Glutamatergic neuron (in vitro differentiated cells): ENCODE measurements around the gene HNRNPK. TPM values are rescaled to one million over a fixed set of nuclear protein-coding genes. Genes with fewer than 3 reads are reported as not detected.
A peak's percentile ranks its signal among the peaks of the same experiment; 100 is the strongest.

Experiments
- DNase-seq: peaks from one replicate; pipeline ENCODE4 v3.0.0; 2022
- H3K27ac Mint-ChIP-seq: one replicate; pipeline ENCODE4 v1.8.0; 2020; ENCODE audit warnings: mild to moderate bottlenecking, mixed read lengths, inconsistent platforms; ENCODE audit not compliant: unreplicated experiment
- H3K27me3 Mint-ChIP-seq: one replicate; pipeline ENCODE4 v1.8.0; 2020; ENCODE audit warnings: mild to moderate bottlenecking, moderate library complexity, mixed read lengths, inconsistent platforms; ENCODE audit not compliant: unreplicated experiment
- H3K36me3 Mint-ChIP-seq: one replicate; pipeline ENCODE4 v1.8.0; 2020; ENCODE audit warnings: mild to moderate bottlenecking, mixed read lengths, inconsistent platforms; ENCODE audit not compliant: unreplicated experiment
- H3K4me1 Mint-ChIP-seq: one replicate; pipeline ENCODE4 v1.8.0; 2020; ENCODE audit warnings: mild to moderate bottlenecking, low read depth, mixed read lengths, inconsistent platforms; ENCODE audit not compliant: unreplicated experiment
- H3K4me3 Mint-ChIP-seq: one replicate; pipeline ENCODE4 v1.8.0; 2020; ENCODE audit warnings: mild to moderate bottlenecking, mixed read lengths, inconsistent platforms; ENCODE audit not compliant: unreplicated experiment
- H3K9me3 Mint-ChIP-seq: one replicate; pipeline ENCODE4 v1.8.0; 2020; ENCODE audit warnings: mild to moderate bottlenecking, moderate library complexity, mixed read lengths, inconsistent platforms; ENCODE audit not compliant: unreplicated experiment
- CTCF ChIP-seq: fragments of 200-600 bp; sonication (generic); IDR thresholded peaks from one replicate; pipeline ENCODE4 v1.5.0; 2021; ENCODE audit not compliant: partially characterized antibody, unreplicated experiment
- long read RNA-seq: library from polyadenylated mRNA; unstranded; transcript quantifications from one replicate; pipeline ENCODE4 v2.0.0, GENCODE V29; 2020; ENCODE audit not compliant: unreplicated experiment
- total RNA-seq: library from RNA; stranded (reverse); fragmentation: NEBNext Ultra II Directional; extraction: Animal tissue kit (Norgen Biotek cat#: 25700); gene quantifications from one replicate; pipeline ENCODE4 v1.2.1, GENCODE V29; 2021; ENCODE audit not compliant: unreplicated experiment

The HNRNPK gene
- 763 TPM for total RNA-seq
- long read RNA-seq, partial matches to known transcripts = 8 of 293 reads
- long read RNA-seq, other reads (novel, unspliced or antisense) = 285 of 293 reads

- Mint-ChIP-seq H3K36me3 (no peaks in the 10 kb centered on the region), H3K27me3 (peaks cover 16% of the 10 kb centered on the region), H3K4me3 (peak within 1 kb of the TSS; percentile 99), H3K9me3 (peaks cover 16% of the 10 kb centered on the region), H3K27ac (peak within 1 kb of the TSS; percentile 100), H3K4me1 (peaks cover 34% of the 10 kb centered on the region)
- DNase-seq = peak; percentile 100
- TF ChIP-seq CTCF = no peak
Observed at GRCh38 chr9:83979812-83980394, at the start of gene HNRNPK. Gene HNRNPK, minus strand, starts transcription at chr9:83980215. Its CDS starts 1,963 bp downstream, at chr9:83978252.

GRCh38 chr9:84027201-84027600 is 47.2 kb upstream of the HNRNPK start:
- H3K27me3 Mint-ChIP-seq = no peaks in the 10 kb centered on the region
- H3K36me3 Mint-ChIP-seq = no peaks in the 10 kb centered on the region
- no peak overlapping the region for H3K4me3 Mint-ChIP-seq
- H3K9me3 Mint-ChIP-seq = no peaks in the 10 kb centered on the region
- H3K27ac Mint-ChIP-seq = no peak overlapping the region
- TF ChIP-seq CTCF = no peak
- DNase-seq = no peak
- H3K4me1 Mint-ChIP-seq = no peaks in the 10 kb centered on the region

- Mint-ChIP-seq H3K4me3 (no peak overlapping the region), H3K36me3 (peaks cover 3% of the 10 kb centered on the region), H3K9me3 (no peaks in the 10 kb centered on the region), H3K27ac (no peak overlapping the region), H3K27me3 (no peaks in the 10 kb centered on the region), H3K4me1 (no peaks in the 10 kb centered on the region)
- no peak for DNase-seq
- TF ChIP-seq CTCF = no peak
Observed at GRCh38 chr9:84024041-84024575, 44.1 kb upstream of the HNRNPK start.

- TF ChIP-seq CTCF = no peak
- H3K9me3 Mint-ChIP-seq = no peaks in the 10 kb centered on the region
- no peak for DNase-seq
Observed at GRCh38 chr9:84007662-84008061, 27.6 kb upstream of the HNRNPK start.

GRCh38 chr9:84003246-84003645 is 23.2 kb upstream of the HNRNPK start:
- no peak for DNase-seq
- Mint-ChIP-seq H3K4me1 (no peaks in the 10 kb centered on the region), H3K27me3 (no peaks in the 10 kb centered on the region), H3K9me3 (no peaks in the 10 kb centered on the region), H3K27ac (no peak overlapping the region), H3K4me3 (no peak overlapping the region), H3K36me3 (no peaks in the 10 kb centered on the region)
- no peak for TF ChIP-seq CTCF

More at GRCh38 chr9:84007662-84008061, 27.6 kb upstream of the HNRNPK start:
- no peak overlapping the region for H3K4me3 Mint-ChIP-seq
- H3K36me3 Mint-ChIP-seq = no peaks in the 10 kb centered on the region
- H3K4me1 Mint-ChIP-seq = no peaks in the 10 kb centered on the region
- H3K27me3 Mint-ChIP-seq = no peaks in the 10 kb centered on the region
- H3K27ac Mint-ChIP-seq = no peak overlapping the region
